H1 (cell line): ENCODE results near the gene OGFR. TPM values are rescaled to one million over a fixed set of nuclear protein-coding genes. Genes with fewer than 3 reads are reported as not detected.

Experiments
- CTCF ChIA-PET: fragments of 300-600 bp; sonication (Branson Sonifier 250); formaldehyde crosslinking; loops from one replicate; lab custom pipeline; 2021; ENCODE audit not compliant: partially characterized antibody; lab: Charles Lee
- POLR2A ChIA-PET: fragments of 300-600 bp; sonication (Branson Sonifier 250); formaldehyde crosslinking; loops from one replicate; lab custom pipeline; 2021; ENCODE audit warnings: inconsistent platforms; ENCODE audit not compliant: partially characterized antibody; lab: Charles Lee
- DNase-seq, 2 experiments: peaks; one replicate each; pipeline versions ENCODE4 v3.0.0 to v3.0.0-alpha.2; 2010 to 2022; ENCODE audit warnings: low spot score in 2 of 2, low read depth in 1 of 2, mixed read lengths in 1 of 2
- FAIRE-seq: peaks from 2 replicates; lab custom pipeline; 2011; peaks lifted over from hg19 to GRCh38; lab: Jason Lieb, UNC
- H2AFZ ChIP-seq: 2 replicates; pipeline ENCODE4 v1.8.1; 2012; ENCODE audit warnings: low read length, inconsistent platforms
- H2AK5ac ChIP-seq: 2 replicates; pipeline ENCODE4 v1.6.1; 2013; ENCODE audit warnings: low read depth, low read length
- H2BK120ac ChIP-seq: replicated peaks from 2 replicates; pipeline ENCODE3; 2013; ENCODE audit warnings: low read depth, low read length, inconsistent platforms
- H2BK12ac ChIP-seq: 2 replicates; pipeline ENCODE4 v1.6.1; 2013; ENCODE audit warnings: low read depth, low read length
- H2BK15ac ChIP-seq: 2 replicates; pipeline ENCODE4 v1.6.1; 2013; ENCODE audit warnings: low read length
- H2BK20ac ChIP-seq: 2 replicates; pipeline ENCODE4 v1.6.1; 2013; ENCODE audit warnings: low read length
- H2BK5ac ChIP-seq: 2 replicates; pipeline ENCODE4 v1.6.1; 2013; ENCODE audit warnings: low read depth, low read length
- H3K14ac ChIP-seq: 2 replicates; pipeline ENCODE4 v1.6.1; 2013; ENCODE audit warnings: inconsistent platforms; ENCODE audit not compliant: insufficient read length
- H3K18ac ChIP-seq: 2 replicates; pipeline ENCODE4 v1.6.1; 2013; ENCODE audit warnings: low read length; ENCODE audit errors: extremely low read depth
- H3K23ac ChIP-seq: 2 replicates; pipeline ENCODE4 v1.6.1; 2013; ENCODE audit warnings: inconsistent platforms; ENCODE audit not compliant: insufficient read length
- H3K23me2 ChIP-seq: 2 replicates; pipeline ENCODE4 v1.6.1; 2013; ENCODE audit warnings: low read depth, low read length
- H3K27ac ChIP-seq: 2 replicates; pipeline ENCODE4 v1.6.1; 2011; ENCODE audit warnings: low read depth, low read length, inconsistent platforms
- H3K27me3 ChIP-seq, 4 experiments: replicated peaks in 1 of 4; 1 replicate in 1 of 4; 2 replicates in 3 of 4; pipeline versions ENCODE4 v1.6.1 to v1.8.1; 2011 to 2013; ENCODE audit warnings: low read length in 3 of 4, mild to moderate bottlenecking in 3 of 4, inconsistent platforms in 2 of 4, mixed read lengths in 2 of 4, moderate library complexity in 1 of 4; ENCODE audit not compliant: control insufficient read depth in 3 of 4, insufficient read depth in 3 of 4; ENCODE audit errors: extremely low read depth in 1 of 4
- H3K36me3 ChIP-seq, 4 experiments: 2 replicates each; pipeline versions ENCODE4 v1.6.1 to v1.8.1; 2011 to 2013; ENCODE audit warnings: mild to moderate bottlenecking in 4 of 4, low read length in 3 of 4, moderate library complexity in 2 of 4, control low read depth in 1 of 4, inconsistent platforms in 1 of 4; ENCODE audit not compliant: insufficient read depth in 4 of 4, control insufficient read depth in 2 of 4
- H3K4ac ChIP-seq: replicated peaks from 2 replicates; pipeline ENCODE3; 2013; ENCODE audit warnings: low read length, low read depth, mixed read lengths, inconsistent platforms; ENCODE audit not compliant: insufficient read length
- H3K4me1 ChIP-seq, 4 experiments: replicated peaks in 1 of 4; 1 replicate in 1 of 4; 2 replicates in 3 of 4; pipeline versions ENCODE4 v1.6.1 to v1.8.1; 2011 to 2013; ENCODE audit warnings: low read length in 3 of 4, inconsistent platforms in 2 of 4, mixed read lengths in 1 of 4; ENCODE audit not compliant: insufficient read depth in 4 of 4, control insufficient read depth in 3 of 4
- H3K4me2 ChIP-seq, 2 experiments: 2 replicates each; pipeline versions ENCODE4 v1.6.1 to v1.8.1; 2011 to 2013; ENCODE audit warnings: low read depth in 2 of 2, low read length in 2 of 2, control low read depth in 1 of 2, inconsistent platforms in 1 of 2, mild to moderate bottlenecking in 1 of 2; ENCODE audit not compliant: insufficient read depth in 1 of 2
- H3K4me3 ChIP-seq, 4 experiments: fragments of 200-600, 300-600 bp in 1 of 4; sonication (generic), shearing (Covaris generic), sonication (Bioruptor Twin) in 1 of 4; 2 replicates each; pipeline versions ENCODE4 v1.5.1 to v1.8.1; 2011 to 2016; ENCODE audit warnings: low read length in 4 of 4, low read depth in 3 of 4, control low read depth in 2 of 4, inconsistent platforms in 2 of 4, mild to moderate bottlenecking in 2 of 4, mixed read lengths in 1 of 4, moderate library complexity in 1 of 4; ENCODE audit not compliant: insufficient read depth in 2 of 4; ENCODE audit errors: extremely low read depth in 1 of 4
- H3K56ac ChIP-seq: replicated peaks from 2 replicates; pipeline ENCODE3; 2013; ENCODE audit warnings: low read depth, mild to moderate bottlenecking, mixed read lengths, low read length, inconsistent platforms; ENCODE audit not compliant: insufficient read length
- H3K79me1 ChIP-seq: 2 replicates; pipeline ENCODE4 v1.6.1; 2013; ENCODE audit warnings: low read depth, low read length, control low read depth
- H3K79me2 ChIP-seq, 2 experiments: 2 replicates each; pipeline versions ENCODE4 v1.6.1 to v1.8.1; 2012 to 2013; ENCODE audit warnings: low read length in 2 of 2, mild to moderate bottlenecking in 2 of 2, inconsistent platforms in 1 of 2; ENCODE audit not compliant: insufficient read depth in 2 of 2, control insufficient read depth in 1 of 2
- H3K9ac ChIP-seq, 4 experiments: replicated peaks in 1 of 4; 1 replicate in 1 of 4; 2 replicates in 3 of 4; pipeline versions ENCODE4 v1.6.1 to v1.8.1; 2011 to 2013; ENCODE audit warnings: low read depth in 3 of 4, low read length in 3 of 4, control low read depth in 2 of 4, mild to moderate bottlenecking in 2 of 4, moderate library complexity in 2 of 4, inconsistent platforms in 1 of 4; ENCODE audit errors: extremely low read depth in 1 of 4
- H3K9me3 ChIP-seq, 2 experiments: 2 replicates each; pipeline versions ENCODE4 v1.6.1 to v1.8.1; 2012 to 2013; ENCODE audit warnings: mild to moderate bottlenecking in 2 of 2, moderate library complexity in 2 of 2, control low read depth in 1 of 2, inconsistent platforms in 1 of 2, low read depth in 1 of 2, low read length in 1 of 2, mixed read lengths in 1 of 2; ENCODE audit not compliant: insufficient read depth in 2 of 2
- H4K20me1 ChIP-seq, 2 experiments: replicated peaks in 1 of 2; 2 replicates each; pipeline versions ENCODE3 to v1.8.1; 2011 to 2013; ENCODE audit warnings: inconsistent platforms in 2 of 2, low read length in 2 of 2, mild to moderate bottlenecking in 1 of 2; ENCODE audit not compliant: insufficient read depth in 2 of 2, control insufficient read depth in 1 of 2
- H4K5ac ChIP-seq: 2 replicates; pipeline ENCODE4 v1.6.1; 2013; ENCODE audit warnings: low read length, low read depth, mixed read lengths, inconsistent platforms; ENCODE audit not compliant: insufficient read length
- H4K8ac ChIP-seq: 2 replicates; pipeline ENCODE4 v1.8.0; 2013; ENCODE audit warnings: mild to moderate bottlenecking, moderate library complexity, low read length, inconsistent platforms; ENCODE audit not compliant: insufficient read depth; ENCODE audit errors: extremely low read depth
- H4K91ac ChIP-seq: replicated peaks from 2 replicates; pipeline ENCODE3; 2013; ENCODE audit warnings: low read length, mixed read lengths, inconsistent platforms; ENCODE audit not compliant: insufficient read length
- POLR2AphosphoS5 ChIP-seq: IDR thresholded peaks from 2 replicates; pipeline ENCODE4 v1.6.1; 2011; ENCODE audit warnings: low read depth, low read length
- WGBS, 2 experiments: shearing (Covaris generic) in 1 of 2; methylation state at CpG; one replicate each; pipeline versions ENCODE4 v1.1.6 to v1.1.7; 2013 to 2015; ENCODE audit warnings: low lambda C conversion rate in 2 of 2, mixed read lengths in 2 of 2, inconsistent platforms in 1 of 2, low coverage in 1 of 2, missing lambda C conversion rate in 1 of 2; ENCODE audit not compliant: insufficient replicate concordance in 2 of 2, insufficient coverage in 1 of 2, insufficient read length in 1 of 2; ENCODE audit errors: extremely low coverage in 1 of 2, missing lambda C conversion rate in 1 of 2; 5-methylcytosine and 5-hydroxymethylcytosine counted together
- polyA plus RNA-seq, 7 experiments: library from polyadenylated mRNA; depleted of rRNA in 3 of 7; stranded (reverse) in 5 of 7; unstranded in 2 of 7; fragments of >200 nt in 5 of 7; fragments of 200-250 nt in 2 of 7; gene quantifications; 1 replicate in 5 of 7; 2 replicates in 1 of 7; 4 replicates in 1 of 7; pipeline versions ENCODE4 v1.2.1 to v1.2.3, GENCODE V29; 2011 to 2013; ENCODE audit warnings: missing spikeins in 2 of 7, mixed read lengths in 2 of 7
- total RNA-seq: library from RNA; stranded (reverse); fragmentation: NEBNext Ultra II Directional; extraction: Animal tissue kit (Norgen Biotek cat#: 25700); gene quantifications from 2 replicates; pipeline ENCODE4 v1.2.1, GENCODE V29; 2021

Gene OGFR
- total and polyA plus RNA-seq, 2 of the 8 experiments (the other 6 are each of a cell fraction or from before 2014, with no cell fraction given): 13.9 to 25.1 TPM

DNA sequence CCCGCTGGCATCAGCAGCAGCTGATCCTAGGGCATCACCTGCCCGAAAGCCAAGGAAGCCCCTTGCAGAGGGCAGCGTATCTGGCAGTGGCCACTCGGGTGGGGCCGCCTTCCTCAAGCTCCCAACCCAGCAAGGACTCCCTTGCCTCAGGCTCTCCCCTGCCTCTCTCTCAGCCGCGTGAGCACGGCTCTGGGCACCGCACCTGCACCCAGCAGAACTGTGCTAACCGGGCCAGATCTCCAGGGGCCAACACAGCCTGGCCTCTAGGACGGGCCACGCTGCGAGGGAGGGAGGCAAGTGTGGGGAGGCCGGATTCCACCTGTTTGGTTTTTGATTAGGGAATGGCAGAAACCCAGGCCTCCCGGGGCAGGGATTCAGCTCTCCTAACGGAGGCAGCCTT lies 20.1 kb upstream of the OGFR start:
- ChIA-PET CTCF (interaction anchor here (0.8 to 2.6 kb wide), 3 partner anchors 7 to 53 kb away, joined by 3 to 21 read pairs (median 3); no protein-coding TSS in a partner anchor), POLR2A (no interaction called here)
- H3K36me3 ChIP-seq: no peaks in the 10 kb centered on the region

More for the DNA sequence above, 20.1 kb upstream of the OGFR start:
- Histone ChIP-seq H3K27me3 (no peaks in the 10 kb centered on the region), H3K23ac (no peak overlapping the region), H4K8ac (no peak overlapping the region), H3K9me3 (no peaks in the 10 kb centered on the region), H2BK5ac (no peak overlapping the region), H2BK20ac (no peak overlapping the region), H3K18ac (no peak overlapping the region), H3K27ac (no peak overlapping the region), H3K4me3 (no peak overlapping the region), H4K20me1 (no peaks in the 10 kb centered on the region), H3K9ac (no peak overlapping the region), H2AK5ac (no peak overlapping the region), H2BK15ac (no peak overlapping the region), H2BK12ac (no peak overlapping the region), H4K91ac (no peak overlapping the region), H2AFZ (no peak overlapping the region), H3K23me2 (no peaks in the 10 kb centered on the region), H2BK120ac (no peak overlapping the region), H3K4me1 (peaks cover 0 to 2% (median 0%) of the 10 kb centered on the region in 4 experiments; a peak in 1 of 7 replicates), H3K79me1 (no peaks in the 10 kb centered on the region), H3K56ac (no peak overlapping the region), H3K79me2 (no peaks in the 10 kb centered on the region), H3K4me2 (no peak overlapping the region), H3K4ac (no peak overlapping the region), H3K14ac (no peak overlapping the region), H4K5ac (no peak overlapping the region)
- FAIRE-seq: no peak
- DNase-seq: no peak
- WGBS, 2 experiments: 88% methylated on average over 13 of the region's 16 CpGs; no CpG with 5 or more reads in 1 of the 2 experiments
- no peak for TF ChIP-seq POLR2AphosphoS5
